Panc1 (cell line): ENCODE measurements around the gene KRTAP5-2.

ENCODE experiments used
- POLR2AphosphoS5 ChIP-seq: IDR thresholded peaks from 2 replicates; pipeline ENCODE4 v1.6.1; 2012; ENCODE audit warnings: mild to moderate bottlenecking, low read depth, low read length, moderate library complexity
- REST ChIP-seq, 2 experiments: IDR thresholded peaks; 2 replicates each; pipeline ENCODE4 v1.6.1; 2011 to 2012; ENCODE audit warnings: low read depth in 2 of 2, control low read depth in 1 of 2, low read length in 1 of 2, mild to moderate bottlenecking in 1 of 2, moderate library complexity in 1 of 2; ENCODE audit not compliant: insufficient read depth in 1 of 2
- SIN3A ChIP-seq: IDR thresholded peaks from 2 replicates; pipeline ENCODE4 v1.6.1; 2012; ENCODE audit warnings: low read depth, mild to moderate bottlenecking, low read length, moderate library complexity, borderline replicate concordance; ENCODE audit not compliant: insufficient read depth
- TF ChIP-seq, protein P1 (sequence below): fragments of 450-650 bp; IDR thresholded peaks from 2 replicates; pipeline ENCODE4 v1.5.1; 2017; ENCODE audit warnings: mild to moderate bottlenecking

DNA sequence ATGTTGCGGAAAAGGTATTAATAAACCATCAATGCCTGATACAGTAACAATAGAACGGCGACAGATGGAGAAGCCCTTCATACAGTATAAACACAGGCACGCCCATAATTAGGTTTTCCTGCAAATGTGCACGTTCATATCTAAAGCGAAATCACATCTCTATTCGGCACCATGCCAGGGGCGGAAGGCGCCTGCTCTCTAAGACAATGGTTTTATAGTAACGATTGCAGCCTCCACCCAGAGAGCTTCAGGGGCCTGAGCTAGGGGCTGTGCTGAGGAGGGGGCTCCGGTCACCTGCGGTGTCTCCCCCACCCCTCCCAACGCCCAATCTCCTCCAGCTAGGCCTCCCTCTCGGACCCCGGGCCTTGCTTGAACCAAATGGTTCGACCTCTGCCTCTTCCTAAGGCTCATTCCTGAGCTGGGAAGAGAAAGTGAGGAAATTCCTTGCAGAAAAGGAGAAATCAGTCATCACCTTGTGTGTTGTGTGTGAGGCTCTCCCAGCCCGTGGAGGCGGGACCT is 41.1 kb upstream of the KRTAP5-2 start:
- TF ChIP-seq, protein P1, sequence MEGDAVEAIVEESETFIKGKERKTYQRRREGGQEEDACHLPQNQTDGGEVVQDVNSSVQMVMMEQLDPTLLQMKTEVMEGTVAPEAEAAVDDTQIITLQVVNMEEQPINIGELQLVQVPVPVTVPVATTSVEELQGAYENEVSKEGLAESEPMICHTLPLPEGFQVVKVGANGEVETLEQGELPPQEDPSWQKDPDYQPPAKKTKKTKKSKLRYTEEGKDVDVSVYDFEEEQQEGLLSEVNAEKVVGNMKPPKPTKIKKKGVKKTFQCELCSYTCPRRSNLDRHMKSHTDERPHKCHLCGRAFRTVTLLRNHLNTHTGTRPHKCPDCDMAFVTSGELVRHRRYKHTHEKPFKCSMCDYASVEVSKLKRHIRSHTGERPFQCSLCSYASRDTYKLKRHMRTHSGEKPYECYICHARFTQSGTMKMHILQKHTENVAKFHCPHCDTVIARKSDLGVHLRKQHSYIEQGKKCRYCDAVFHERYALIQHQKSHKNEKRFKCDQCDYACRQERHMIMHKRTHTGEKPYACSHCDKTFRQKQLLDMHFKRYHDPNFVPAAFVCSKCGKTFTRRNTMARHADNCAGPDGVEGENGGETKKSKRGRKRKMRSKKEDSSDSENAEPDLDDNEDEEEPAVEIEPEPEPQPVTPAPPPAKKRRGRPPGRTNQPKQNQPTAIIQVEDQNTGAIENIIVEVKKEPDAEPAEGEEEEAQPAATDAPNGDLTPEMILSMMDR = no peak
- TF ChIP-seq REST (IDR thresholded peaks at IDR 0.05; ENCODE audit: insufficient read depth in 1 of 2, low read depth in 2 of 2, low read length in 1 of 2) = no peak
- TF ChIP-seq POLR2AphosphoS5 = no peak
- TF ChIP-seq SIN3A = no peak
